Tibial artery (tissue), 4 donors: ENCODE results near the gene CAMK2B.

Experiments used
- DNase-seq, 2 donors: peaks; one replicate each; pipeline ENCODE4 v3.0.0-alpha.2; 2019
- H3K27ac ChIP-seq, 2 donors: fragments of 200-600 bp; sonication (generic) in 1 of 2; 1 replicate in 1 of 2; 2 replicates in 1 of 2; pipeline ENCODE4 v1.5.1; 2018 to 2019; ENCODE audit warnings: mild to moderate bottlenecking in 1 of 2
- H3K27me3 ChIP-seq, 2 donors: fragments of 200-600 bp; sonication (generic) in 1 of 2; one replicate each; pipeline versions ENCODE4 v1.5.1 to v1.6.0; 2016 to 2019
- H3K36me3 ChIP-seq, 3 donors: fragments of 200-600 bp; sonication (generic) in 2 of 3; one replicate each; pipeline ENCODE4 v1.5.1; 2016 to 2019; ENCODE audit warnings: mild to moderate bottlenecking in 2 of 3
- H3K4me1 ChIP-seq, 4 donors: fragments of 200-600 bp; sonication (generic) in 2 of 4; 1 replicate in 3 of 4; 2 replicates in 1 of 4; pipeline ENCODE4 v1.5.1; 2016 to 2019
- H3K4me3 ChIP-seq, 2 donors: fragments of 200-600 bp; sonication (generic) in 1 of 2; 1 replicate in 1 of 2; 2 replicates in 1 of 2; pipeline ENCODE4 v1.5.1; 2018 to 2019; ENCODE audit warnings: mild to moderate bottlenecking in 2 of 2
- H3K9me3 ChIP-seq, 3 donors: fragments of 200-600 bp; sonication (generic) in 1 of 3; one replicate each; pipeline ENCODE4 v1.5.1; 2016 to 2019
- intact Hi-C: fragments of 100-400 bp; cut with DNase I; formaldehyde crosslinking; loops from one replicate; pipeline ENCODE4 v1.15.0; 2023; ENCODE audit warnings: low total_unique reads
- TF ChIP-seq, protein P1 (sequence below), 2 experiments: fragments of 200-600 bp in 1 of 2; fragments of 450-650 bp in 1 of 2; IDR thresholded peaks; one replicate each; pipeline ENCODE4 v1.5.1; 2017 to 2019; ENCODE audit warnings: antibody characterized with exemption in 2 of 2, mild to moderate bottlenecking in 1 of 2, moderate library complexity in 1 of 2

Gene CAMK2B

DNA sequence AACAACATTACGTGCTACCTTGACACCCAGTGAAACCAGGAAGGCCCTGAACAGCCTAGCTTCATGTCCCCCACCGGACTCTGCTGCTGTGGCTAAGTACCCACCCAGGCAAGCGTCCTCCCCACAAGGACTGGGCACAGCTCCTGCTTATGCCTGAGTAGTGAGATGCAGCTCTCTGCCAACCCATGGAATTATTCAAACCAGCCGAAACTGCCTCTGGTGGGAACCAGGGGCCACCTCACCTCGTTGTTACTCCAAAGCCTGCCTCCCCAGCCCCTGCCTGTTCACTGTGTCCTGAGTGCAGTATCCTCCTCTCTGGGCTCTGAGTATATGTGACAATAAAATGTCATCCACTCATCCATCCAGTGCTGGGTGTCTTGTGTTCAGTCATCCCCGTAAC, 52.4 kb downstream of the CAMK2B start:
- H3K36me3 ChIP-seq = no peaks in the 10 kb centered on the region
- H3K4me1 ChIP-seq = peaks cover 0 to 4% (median 0%) of the 10 kb centered on the region in 4 donors
- TF ChIP-seq, protein P1, sequence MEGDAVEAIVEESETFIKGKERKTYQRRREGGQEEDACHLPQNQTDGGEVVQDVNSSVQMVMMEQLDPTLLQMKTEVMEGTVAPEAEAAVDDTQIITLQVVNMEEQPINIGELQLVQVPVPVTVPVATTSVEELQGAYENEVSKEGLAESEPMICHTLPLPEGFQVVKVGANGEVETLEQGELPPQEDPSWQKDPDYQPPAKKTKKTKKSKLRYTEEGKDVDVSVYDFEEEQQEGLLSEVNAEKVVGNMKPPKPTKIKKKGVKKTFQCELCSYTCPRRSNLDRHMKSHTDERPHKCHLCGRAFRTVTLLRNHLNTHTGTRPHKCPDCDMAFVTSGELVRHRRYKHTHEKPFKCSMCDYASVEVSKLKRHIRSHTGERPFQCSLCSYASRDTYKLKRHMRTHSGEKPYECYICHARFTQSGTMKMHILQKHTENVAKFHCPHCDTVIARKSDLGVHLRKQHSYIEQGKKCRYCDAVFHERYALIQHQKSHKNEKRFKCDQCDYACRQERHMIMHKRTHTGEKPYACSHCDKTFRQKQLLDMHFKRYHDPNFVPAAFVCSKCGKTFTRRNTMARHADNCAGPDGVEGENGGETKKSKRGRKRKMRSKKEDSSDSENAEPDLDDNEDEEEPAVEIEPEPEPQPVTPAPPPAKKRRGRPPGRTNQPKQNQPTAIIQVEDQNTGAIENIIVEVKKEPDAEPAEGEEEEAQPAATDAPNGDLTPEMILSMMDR (IDR thresholded peaks at IDR 0.05) = no peak
- H3K9me3 ChIP-seq = no peaks in the 10 kb centered on the region
- intact Hi-C loops = no loop called here
- no peak for DNase-seq
- H3K27ac ChIP-seq = no peak overlapping the region
- H3K4me3 ChIP-seq = no peak overlapping the region
- H3K27me3 ChIP-seq = peaks cover 0 to 11% of the 10 kb centered on the region in 2 donors

DNA sequence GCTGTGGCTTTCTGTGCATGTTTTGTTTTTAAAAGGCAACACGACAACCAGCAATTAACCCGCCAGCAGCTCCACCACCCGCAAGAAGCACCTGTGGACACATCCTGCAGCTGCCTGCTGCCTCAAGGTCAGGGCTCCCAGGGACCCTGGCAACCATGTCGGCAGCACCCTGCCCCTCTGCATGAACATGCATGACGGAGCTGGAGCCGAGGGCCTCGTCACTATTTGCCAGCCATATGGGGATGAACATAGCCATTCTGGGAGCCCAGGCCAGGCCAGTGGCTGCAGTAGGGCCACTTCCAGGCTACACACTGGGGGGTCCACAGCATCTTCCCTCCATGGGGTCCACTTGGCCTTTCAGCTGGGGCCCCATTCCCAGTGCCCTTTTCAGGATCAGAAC, 52.9 kb downstream of the CAMK2B start:
- peaks cover 0 to 11% of the 10 kb centered on the region in 2 donors for H3K27me3 ChIP-seq
- TF ChIP-seq, protein P1 (IDR thresholded peaks at IDR 0.05) = no peak
- H3K36me3 ChIP-seq = no peaks in the 10 kb centered on the region
- DNase-seq = no peak
- H3K27ac ChIP-seq = no peak overlapping the region
- intact Hi-C loops = no loop called here
- H3K4me1 ChIP-seq = peaks cover 0 to 4% (median 0%) of the 10 kb centered on the region in 4 donors
- H3K4me3 ChIP-seq = no peak overlapping the region
- no peaks in the 10 kb centered on the region for H3K9me3 ChIP-seq

DNA sequence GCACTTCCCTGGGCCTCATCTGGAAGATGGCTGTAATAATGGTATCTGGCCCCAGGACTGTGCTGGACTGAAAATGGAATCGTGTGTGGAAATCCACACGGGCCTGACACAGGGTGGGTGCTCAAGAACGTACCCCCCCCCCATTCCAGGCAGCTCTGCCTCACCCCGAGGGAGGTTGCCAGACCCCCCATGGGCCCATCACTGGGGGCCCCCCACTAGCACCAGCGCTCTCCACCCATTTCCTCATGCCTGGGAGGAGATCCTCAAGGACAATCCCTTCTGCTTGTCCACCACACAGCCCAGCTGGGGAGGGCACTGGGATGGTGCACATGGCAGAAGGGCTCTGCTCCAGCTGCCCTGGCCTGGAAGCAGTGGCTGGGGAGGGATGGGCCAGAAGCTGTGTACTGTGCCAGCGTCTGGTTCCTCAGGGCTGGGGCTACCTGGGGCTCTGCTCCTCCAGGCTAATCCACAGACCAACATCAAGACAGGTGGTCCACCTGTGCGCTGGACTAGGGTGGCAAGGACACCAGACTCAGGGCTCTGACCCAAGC, 55.4 kb downstream of the CAMK2B start:
- no peaks in the 10 kb centered on the region for H3K9me3 ChIP-seq
- intact Hi-C loops = no loop called here
- H3K27ac ChIP-seq = no peak overlapping the region
- no peak for DNase-seq
- TF ChIP-seq, protein P1 (IDR thresholded peaks at IDR 0.05) = no peak
- H3K27me3 ChIP-seq = no peaks in the 10 kb centered on the region
- H3K36me3 ChIP-seq = no peaks in the 10 kb centered on the region
- no peak overlapping the region for H3K4me3 ChIP-seq
- no peaks in the 10 kb centered on the region for H3K4me1 ChIP-seq

DNA sequence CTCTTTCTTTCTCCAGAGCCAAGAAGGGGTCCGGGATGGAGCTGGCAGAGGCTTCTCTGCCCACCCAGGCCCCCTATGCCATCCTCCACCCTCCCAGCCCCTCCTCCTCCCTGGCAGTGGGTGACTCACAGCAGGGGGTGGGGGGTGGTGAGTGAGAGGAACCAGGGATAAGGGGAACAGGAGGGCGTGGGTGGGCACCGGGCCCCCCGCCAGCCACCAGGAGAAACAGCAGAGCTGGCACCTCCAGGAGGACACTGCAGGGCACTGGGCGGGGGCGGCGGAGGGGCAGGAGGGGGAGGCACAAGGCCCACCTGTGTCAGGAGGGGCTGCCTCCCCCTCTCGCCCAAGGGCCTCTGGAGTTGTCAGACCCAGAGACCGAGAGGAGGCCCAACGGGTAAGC, 56.0 kb downstream of the CAMK2B start:
- no peak for DNase-seq
- intact Hi-C loops = no loop called here
- no peaks in the 10 kb centered on the region for H3K4me1 ChIP-seq
- H3K27me3 ChIP-seq = peaks cover 0 to 5% of the 10 kb centered on the region in 2 donors
- H3K4me3 ChIP-seq = no peak overlapping the region
- H3K9me3 ChIP-seq = no peaks in the 10 kb centered on the region
- TF ChIP-seq, protein P1 (IDR thresholded peaks at IDR 0.05) = no peak
- no peak overlapping the region for H3K27ac ChIP-seq
- H3K36me3 ChIP-seq = no peaks in the 10 kb centered on the region

DNA sequence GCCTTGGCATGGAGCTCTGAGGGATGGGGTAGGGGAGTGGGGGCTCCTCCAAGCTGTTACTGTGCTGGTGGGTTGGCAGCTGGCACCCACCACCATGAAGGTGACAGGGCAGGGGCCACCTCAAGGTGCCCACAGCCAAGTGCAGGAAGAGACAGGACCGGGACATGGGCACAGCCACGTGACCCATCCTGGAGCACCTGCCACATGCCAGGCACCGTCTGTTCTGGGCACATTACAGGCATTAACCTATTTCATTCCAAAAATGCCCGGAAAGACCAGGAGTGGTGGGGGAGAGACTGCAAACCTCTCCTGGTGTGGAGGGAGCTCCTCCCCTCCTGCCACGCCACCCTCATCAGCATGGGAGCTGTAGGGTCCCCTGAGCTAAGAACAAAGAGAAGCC, 56.7 kb downstream of the CAMK2B start:
- Histone ChIP-seq H3K27me3 (peaks cover 0 to 12% of the 10 kb centered on the region in 2 donors), H3K4me1 (no peaks in the 10 kb centered on the region), H3K36me3 (no peaks in the 10 kb centered on the region), H3K9me3 (no peaks in the 10 kb centered on the region), H3K27ac (no peak overlapping the region), H3K4me3 (no peak overlapping the region)
- intact Hi-C loops = no loop called here
- TF ChIP-seq, protein P1 (IDR thresholded peaks at IDR 0.05) = no peak
- DNase-seq = no peak
